Keratinocyte (primary cell): ENCODE data around the gene AGBL3. TPM values are rescaled to one million over a fixed set of nuclear protein-coding genes. Genes with fewer than 3 reads are reported as not detected.
"Not testable (repeated sequence)": the region's sequence is repeated elsewhere in the genome, so short reads cannot be mapped to it uniquely, and the experiment has no call there.

ENCODE experiments used
- DNase-seq: peaks from one replicate; pipeline ENCODE4 v3.0.0-alpha.2; 2011; ENCODE audit warnings: low read depth, missing footprints, low spot score
- FAIRE-seq: peaks from 2 replicates; lab custom pipeline; 2011; peaks lifted over from hg19 to GRCh38; lab: Jason Lieb, UNC
- H2AFZ ChIP-seq: 2 replicates; pipeline ENCODE4 v1.6.0; 2012; ENCODE audit warnings: low read length, control low read depth, inconsistent platforms; ENCODE audit not compliant: control insufficient read depth
- H3K27ac ChIP-seq: 2 replicates; pipeline ENCODE4 v1.5.1; 2011; ENCODE audit warnings: low read length; ENCODE audit not compliant: control insufficient read depth, insufficient read depth
- H3K27me3 ChIP-seq: 3 replicates; pipeline ENCODE4 v1.6.0; 2011; ENCODE audit warnings: low read length; ENCODE audit not compliant: control insufficient read depth, insufficient read depth; ENCODE audit errors: extremely low read depth
- H3K36me3 ChIP-seq, 2 experiments: 2 replicates in 1 of 2; 3 replicates in 1 of 2; pipeline ENCODE4 v1.5.1; 2011; ENCODE audit warnings: low read length in 2 of 2, mild to moderate bottlenecking in 1 of 2; ENCODE audit not compliant: control insufficient read depth in 2 of 2, insufficient read depth in 2 of 2; ENCODE audit errors: extremely low read depth in 1 of 2
- H3K4me1 ChIP-seq: 3 replicates; pipeline ENCODE4 v1.5.1; 2011; ENCODE audit warnings: low read length; ENCODE audit not compliant: control insufficient read depth, insufficient read depth; ENCODE audit errors: extremely low read depth
- H3K4me2 ChIP-seq: 3 replicates; pipeline ENCODE4 v1.6.0; 2011; ENCODE audit warnings: low read depth, low read length; ENCODE audit not compliant: control insufficient read depth, insufficient read depth; ENCODE audit errors: extremely low read depth
- H3K4me3 ChIP-seq, 3 experiments: fragments of 200-600 bp in 1 of 3; sonication (generic) in 1 of 3; 2 replicates in 2 of 3; 3 replicates in 1 of 3; pipeline ENCODE4 v1.5.1; 2011 to 2016; ENCODE audit warnings: low read length in 3 of 3, mild to moderate bottlenecking in 3 of 3, control low read depth in 2 of 3, inconsistent platforms in 1 of 3, low read depth in 1 of 3, mixed read lengths in 1 of 3, mixed run types in 1 of 3, moderate library complexity in 1 of 3; ENCODE audit not compliant: control insufficient read depth in 2 of 3, insufficient read depth in 2 of 3; ENCODE audit errors: extremely low read depth in 1 of 3
- H3K79me2 ChIP-seq: 2 replicates; pipeline ENCODE4 v1.6.0; 2012; ENCODE audit warnings: low read length; ENCODE audit not compliant: control insufficient read depth, insufficient read depth
- H3K9ac ChIP-seq: 3 replicates; pipeline ENCODE4 v1.6.0; 2011; ENCODE audit warnings: low read length; ENCODE audit not compliant: control insufficient read depth, insufficient read depth; ENCODE audit errors: extremely low read depth
- H3K9me1 ChIP-seq: 3 replicates; pipeline ENCODE4 v1.6.0; 2011; ENCODE audit warnings: low read length; ENCODE audit not compliant: control insufficient read depth, insufficient read depth; ENCODE audit errors: extremely low read depth
- H3K9me3 ChIP-seq: 2 replicates; pipeline ENCODE4 v1.5.1; 2012; ENCODE audit warnings: low read depth, low read length; ENCODE audit not compliant: control insufficient read depth
- H4K20me1 ChIP-seq: 3 replicates; pipeline ENCODE4 v1.6.0; 2011; ENCODE audit warnings: low read length; ENCODE audit not compliant: control insufficient read depth, insufficient read depth; ENCODE audit errors: extremely low read depth
- CTCF ChIP-seq, 3 experiments: IDR thresholded peaks in 1 of 3; conservative IDR thresholded peaks in 1 of 3; optimal IDR thresholded peaks in 1 of 3; 2 replicates in 2 of 3; 3 replicates in 1 of 3; pipeline versions ENCODE3 to v1.5.1; 2011; ENCODE audit warnings: low read length in 3 of 3, mild to moderate bottlenecking in 3 of 3, moderate library complexity in 2 of 3, control low read depth in 1 of 3, inconsistent platforms in 1 of 3; ENCODE audit not compliant: insufficient read depth in 2 of 3; ENCODE audit errors: extremely low read depth in 1 of 3
- EZH2 ChIP-seq: IDR thresholded peaks from one replicate; pipeline ENCODE4 v1.6.1; 2012; ENCODE audit warnings: inconsistent platforms, mild to moderate bottlenecking, low read length, moderate library complexity
- dilution Hi-C: fragments of 300-500 bp; cut with MboI; formaldehyde crosslinking; loops from one replicate; pipeline ENCODE4 v1.7.0; 2020; ENCODE audit warnings: low sequenced_read_pairs; ENCODE audit not compliant: extremely low pct_ligation_motif_present
- polyA plus RNA-seq, 5 experiments: library from polyadenylated mRNA; depleted of rRNA in 3 of 5; stranded (reverse) in 3 of 5; stranded (forward) in 1 of 5; unstranded in 1 of 5; fragments of >200 nt; gene quantifications; 1 replicate in 1 of 5; 2 replicates in 3 of 5; 3 replicates in 1 of 5; pipeline versions ENCODE4 v1.2.1 to v1.2.3, GENCODE V29; 2011 to 2012; ENCODE audit warnings: missing spikeins in 2 of 5, low read depth in 1 of 5, low replicate concordance in 1 of 5

Gene AGBL3
- polyA plus RNA-seq, 1 donor (not counting 4 experiments of a cell fraction or from before 2014, with no cell fraction given) = 0.97 TPM

GRCh38 chr7:135170274-135170997 is 184.1 kb downstream of the AGBL3 start, which contains the start of gene CYREN:
Gene CYREN (minus strand): TSS chr7:135170707. CDS start chr7:135168922, 1,785 bp downstream.
- H3K4me3 ChIP-seq = peak within 1 kb of the TSS; percentile 89 to 91 (median 91)
- H3K4me1 ChIP-seq = peaks cover 28% of the 10 kb centered on the region
- no peaks in the 10 kb centered on the region for H3K9me3 ChIP-seq
- peak; percentile 66 for DNase-seq
- H3K27me3 ChIP-seq = no peaks in the 10 kb centered on the region
- TF ChIP-seq CTCF (optimal IDR thresholded peaks at IDR 0.05 in 1 of 3, IDR thresholded peaks at IDR 0.05 in 1 of 3, conservative IDR thresholded peaks at IDR 0.05 in 1 of 3; ENCODE audit: extremely low read depth in 1 of 3, insufficient read depth in 2 of 3, low read length in 3 of 3) (peak; percentile 52 to 82 (median 76)), EZH2 (no peak)
- peak within 1 kb of the TSS; percentile 86 for H3K4me2 ChIP-seq
- no peak for FAIRE-seq
- peaks cover 19% of the 10 kb centered on the region for H3K79me2 ChIP-seq
- dilution Hi-C loops = loop anchor here (25.0 kb wide), 1 partner anchor 183 kb away; the partner anchor contains the start of gene AGBL3
- peak within 1 kb of the TSS; percentile 95 for H3K27ac ChIP-seq
- H3K9ac ChIP-seq = peak within 1 kb of the TSS; percentile 93
- peak within 1 kb of the TSS; percentile 95 for H2AFZ ChIP-seq
- H3K9me1 ChIP-seq = peaks cover 3% of the 10 kb centered on the region
- no peaks in the 10 kb centered on the region for H4K20me1 ChIP-seq
- peaks cover 24 to 28% of the 10 kb centered on the region in 2 experiments for H3K36me3 ChIP-seq

GRCh38 chr7:135170998-135171481 is 184.7 kb downstream of the AGBL3 start:
- Histone ChIP-seq H3K36me3 (peaks cover 21 to 22% of the 10 kb centered on the region in 2 experiments), H2AFZ (peak overlapping the region; percentile 29), H3K9ac (peak overlapping the region; percentile 93), H3K4me2 (peak overlapping the region; percentile 86), H3K79me2 (peaks cover 19% of the 10 kb centered on the region), H3K27ac (peak overlapping the region; percentile 95), H3K4me1 (peaks cover 34% of the 10 kb centered on the region), H3K4me3 (peak overlapping the region; percentile 89 to 91 (median 91))
- not testable (repeated sequence) for H3K9me1 ChIP-seq, H4K20me1 ChIP-seq, H3K9me3 ChIP-seq, H3K27me3 ChIP-seq, FAIRE-seq, DNase-seq
- dilution Hi-C loops = loop anchor here (25.0 kb wide), 1 partner anchor 184 kb away; the partner anchor contains the start of gene AGBL3

GRCh38 chr7:135171581-135172291 is 185.4 kb downstream of the AGBL3 start:
- Histone ChIP-seq H3K27ac (peak overlapping the region; percentile 95), H3K36me3 (peaks cover 15 to 17% of the 10 kb centered on the region in 2 experiments), H3K79me2 (peaks cover 19% of the 10 kb centered on the region), H3K4me2 (peak overlapping the region; percentile 86), H3K9ac (peak overlapping the region; percentile 53), H2AFZ (peak overlapping the region; percentile 95), H3K4me3 (peak overlapping the region in 1 of 3 experiments; percentile 28), H3K4me1 (peaks cover 41% of the 10 kb centered on the region)
- H4K20me1 ChIP-seq, H3K9me1 ChIP-seq, DNase-seq, H3K27me3 ChIP-seq, FAIRE-seq, H3K9me3 ChIP-seq: not testable (repeated sequence)
- dilution Hi-C loops = loop anchor here (25.0 kb wide), 1 partner anchor 184 kb away; the partner anchor contains the start of gene AGBL3

GRCh38 chr7:135173916-135174315 is 187.6 kb downstream of the AGBL3 start:
- H3K36me3 ChIP-seq, H3K9me1 ChIP-seq, H3K4me3 ChIP-seq, H2AFZ ChIP-seq, DNase-seq, FAIRE-seq, H4K20me1 ChIP-seq, H3K9me3 ChIP-seq, H3K9ac ChIP-seq, H3K27me3 ChIP-seq, H3K79me2 ChIP-seq, H3K4me2 ChIP-seq, H3K27ac ChIP-seq: not testable (repeated sequence)
- dilution Hi-C loops = loop anchor here (25.0 kb wide), 1 partner anchor 187 kb away; the partner anchor contains the start of gene AGBL3
- H3K4me1 ChIP-seq = peaks cover 52% of the 10 kb centered on the region
